GM12878 (cell line): ENCODE measurements around the gene ACSF3. TPM values are rescaled to one million over a fixed set of nuclear protein-coding genes. Genes with fewer than 3 reads are reported as not detected.

ENCODE experiments used
- ATAC-seq: fragments of 200-7000 bp; cut with Tn5 transposase; 3 replicates; pipeline ENCODE4 v1.9.1; 2020; ENCODE audit warnings: mild to moderate bottlenecking, moderate library complexity
- BruUV-seq: library from RNA; stranded (reverse); fragments of 400-500 nt; replicated peaks from 2 replicates; lab custom pipeline; 2021; lab: Mats Ljungman, UMichigan
- CTCF ChIA-PET: fragments of 300-600 bp; sonication (Branson Sonifier 250); formaldehyde crosslinking; extraction: SDS; loops from one replicate; lab custom pipeline; 2021; ENCODE audit warnings: inconsistent platforms; lab: Yijun Ruan, JAX
- POLR2A ChIA-PET: fragments of 350-600 bp; formaldehyde crosslinking; extraction: SDS; loops from one replicate; lab custom pipeline; 2021; ENCODE audit warnings: inconsistent platforms; lab: Charles Lee
- RAD21 ChIA-PET: fragments of 300-600 bp; sonication (Branson Sonifier 250); formaldehyde crosslinking; loops from one replicate; lab custom pipeline; 2023; ENCODE audit warnings: antibody characterized with exemption; ENCODE audit not compliant: unreplicated experiment; lab: Charles Lee
- SMC1A ChIA-PET: fragments of 300-600 bp; sonication (Branson Sonifier 250); formaldehyde crosslinking; loops from one replicate; lab custom pipeline; 2023; ENCODE audit not compliant: unreplicated experiment, uncharacterized antibody; lab: Charles Lee
- DNase-seq: peaks from one replicate; pipeline ENCODE4 v3.0.0-alpha.2; 2011; ENCODE audit warnings: low read depth, low spot score
- FAIRE-seq: peaks from 3 replicates; lab custom pipeline; 2011; peaks lifted over from hg19 to GRCh38; lab: Jason Lieb, UNC
- H2AFZ ChIP-seq: 2 replicates; pipeline ENCODE4 v1.6.0; 2011; ENCODE audit warnings: low read depth, low read length, control low read depth; ENCODE audit not compliant: control insufficient read depth
- H3K27ac ChIP-seq: 2 replicates; pipeline ENCODE4 v1.5.1; 2011; ENCODE audit warnings: control low read depth; ENCODE audit not compliant: control insufficient read depth, insufficient read depth
- H3K27me3 ChIP-seq, 2 experiments: replicated peaks in 1 of 2; 2 replicates each; pipeline versions ENCODE4 v1.6.0 to v1.6.1; 2011; ENCODE audit warnings: low read length in 1 of 2; ENCODE audit not compliant: control insufficient read depth in 2 of 2, insufficient read depth in 2 of 2
- H3K36me3 ChIP-seq, 2 experiments: 2 replicates each; pipeline ENCODE4 v1.5.1; 2011; ENCODE audit warnings: low read length in 1 of 2; ENCODE audit not compliant: control insufficient read depth in 2 of 2, insufficient read depth in 2 of 2
- H3K4me1 ChIP-seq: 2 replicates; pipeline ENCODE4 v1.6.1; 2011; ENCODE audit warnings: mild to moderate bottlenecking, low read length, moderate library complexity, mixed read lengths; ENCODE audit not compliant: control insufficient read depth, insufficient read depth
- H3K4me2 ChIP-seq: 2 replicates; pipeline ENCODE4 v1.6.0; 2011; ENCODE audit warnings: control low read depth; ENCODE audit not compliant: control insufficient read depth, insufficient read depth
- H3K4me3 ChIP-seq: fragments of 200-600 bp; sonication (generic); 2 replicates; pipeline ENCODE4 v1.5.1; 2016
- H3K79me2 ChIP-seq: 2 replicates; pipeline ENCODE4 v1.6.0; 2011; ENCODE audit warnings: low read length; ENCODE audit not compliant: control insufficient read depth, insufficient read depth
- H3K9ac ChIP-seq: 2 replicates; pipeline ENCODE4 v1.8.0; 2011; ENCODE audit warnings: low read length, control low read depth, mixed read lengths; ENCODE audit not compliant: control insufficient read depth, insufficient read depth
- H3K9me3 ChIP-seq: replicated peaks from 3 replicates; pipeline ENCODE4 v1.5.1; 2011; ENCODE audit warnings: mild to moderate bottlenecking, low read length; ENCODE audit not compliant: control insufficient read depth, insufficient read depth
- H4K20me1 ChIP-seq: 2 replicates; pipeline ENCODE4 v1.6.0; 2011; ENCODE audit not compliant: control insufficient read depth, insufficient read depth
- CREM ChIP-seq: IDR thresholded peaks from 2 replicates; pipeline ENCODE4 v1.6.1; 2014; ENCODE audit warnings: antibody characterized with exemption, low read depth
- EGR1 ChIP-seq, 2 experiments: IDR thresholded peaks; 1 replicate in 1 of 2; 2 replicates in 1 of 2; pipeline ENCODE4 v1.6.1; 2011 to 2012; ENCODE audit warnings: low read depth in 2 of 2, low read length in 2 of 2, borderline replicate concordance in 1 of 2, mild to moderate bottlenecking in 1 of 2, moderate library complexity in 1 of 2
- KLF5 ChIP-seq: fragments of 450-650 bp; IDR thresholded peaks from 2 replicates; pipeline ENCODE4 v1.6.1; 2014; ENCODE audit warnings: mild to moderate bottlenecking; ENCODE audit not compliant: partially characterized antibody
- ZBTB11 ChIP-seq: fragments of 450-650 bp; formaldehyde crosslinking; IDR thresholded peaks from 2 replicates; pipeline ENCODE4 v1.5.0; 2022; ENCODE audit warnings: mild to moderate bottlenecking, missing genetic modification characterization
- WGBS: methylation state at CpG from one replicate; pipeline ENCODE4 v1.1.6; 2016; ENCODE audit warnings: low lambda C conversion rate; ENCODE audit not compliant: insufficient replicate concordance, insufficient coverage; ENCODE audit errors: missing lambda C conversion rate; 5-methylcytosine and 5-hydroxymethylcytosine counted together
- in situ Hi-C: fragments of 300-500 bp; cut with MboI; formaldehyde crosslinking; loops from 9 replicates; pipeline ENCODE4 v1.14.3; 2018; ENCODE audit warnings: mixed read lengths
- intact Hi-C: fragments of 100-400 bp; cut with micrococcal nuclease; formaldehyde crosslinking; loops from one replicate; pipeline ENCODE4 v1.14.2; 2022; ENCODE audit not compliant: unreplicated experiment
- polyA plus RNA-seq, 11 experiments: library from polyadenylated mRNA; depleted of rRNA in 4 of 11; unstranded in 6 of 11; stranded (reverse) in 5 of 11; fragments of >200 nt; fragmentation: Nextera tagmentation in 4 of 11; fragmentation: Illumina TruSeq in 1 of 11; extraction: Ambion mirVana in 4 of 11; extraction: Trizol in 1 of 11; gene quantifications; 1 replicate in 1 of 11; 2 replicates in 10 of 11; pipeline versions ENCODE4 v1.2.1 to v1.2.3, GENCODE V29; 2011 to 2016; ENCODE audit warnings: inconsistent platforms in 2 of 11, missing spikeins in 2 of 11, low read depth in 1 of 11
- total RNA-seq, 4 experiments: library from RNA; depleted of rRNA in 3 of 4; stranded (reverse); fragments of >200 nt in 3 of 4; fragmentation: Illumina TruSeq in 1 of 4; extraction: Trizol in 1 of 4; gene quantifications; 2 replicates each; pipeline versions ENCODE4 v1.2.1 to v1.2.3, GENCODE V29; 2013 to 2021

The ACSF3 gene
- total and polyA plus RNA-seq, 10 of the 15 experiments (the other 5 are each of a cell fraction or from before 2014, with no cell fraction given) = 1.0 to 44.4 (median 25.8) TPM

- CTCF ChIA-PET = interaction anchor here (1.4 kb wide), 1 partner anchor 10 kb away, joined by 5 read pairs; no protein-coding TSS in a partner anchor
- SMC1A ChIA-PET = no interaction called here
- RAD21 ChIA-PET = no interaction called here
- WGBS = 95% methylated on average over 5 of the region's 5 CpGs
- in situ Hi-C loops = no loop called here
- H3K9me3 ChIP-seq = no peaks in the 10 kb centered on the region
- no peak overlapping the region for H2AFZ ChIP-seq
- ATAC-seq = no peak
- no peak overlapping the region for H3K4me2 ChIP-seq
- peaks cover 26 to 30% of the 10 kb centered on the region in 2 experiments; a peak in 3 of 4 replicates for H3K36me3 ChIP-seq
- no peak overlapping the region for H3K27ac ChIP-seq
- no peaks in the 10 kb centered on the region for H3K27me3 ChIP-seq
- FAIRE-seq = no peak
- H3K4me3 ChIP-seq = no peak overlapping the region
- intact Hi-C loops = no loop called here
- no peaks in the 10 kb centered on the region for H3K79me2 ChIP-seq
- DNase-seq = no peak
- H4K20me1 ChIP-seq = no peaks in the 10 kb centered on the region
- POLR2A ChIA-PET = no interaction called here
- no peak for TF ChIP-seq KLF5
- no peak for TF ChIP-seq CREM
- TF ChIP-seq ZBTB11 = no peak
- TF ChIP-seq EGR1 (IDR thresholded peaks at IDR 0.05; ENCODE audit: borderline replicate concordance in 1 of 2, low read depth in 2 of 2, low read length in 2 of 2) = no peak
- no peak overlapping the region for H3K9ac ChIP-seq
- no TSS peak for BruUV-seq
- peaks cover 13% of the 10 kb centered on the region for H3K4me1 ChIP-seq
These were observed 14.8 kb downstream of the ACSF3 start for GRCh38 chr16:89108416-89108815.
